BJ (cell line): ENCODE results near the gene ATXN1. TPM values are rescaled to one million over a fixed set of nuclear protein-coding genes. Genes with fewer than 3 reads are reported as not detected.

Experiments
- CTCF ChIA-PET: fragments of 350-600 bp; formaldehyde crosslinking; extraction: SDS; loops from one replicate; lab custom pipeline; 2021; ENCODE audit warnings: antibody characterized with exemption, inconsistent platforms; lab: Yijun Ruan, JAX
- POLR2A ChIA-PET: fragments of 300-600 bp; sonication (Branson Sonifier 250); formaldehyde crosslinking; extraction: SDS; loops from one replicate; lab custom pipeline; 2021; ENCODE audit warnings: antibody characterized with exemption; lab: Charles Lee
- DNase-seq: peaks from one replicate; pipeline ENCODE4 v3.0.0-alpha.2; 2011; ENCODE audit warnings: low read depth
- H3K27me3 ChIP-seq: 2 replicates; pipeline ENCODE4 v1.6.0; 2011; ENCODE audit warnings: low read length; ENCODE audit not compliant: control insufficient read depth, insufficient read depth
- H3K36me3 ChIP-seq: 2 replicates; pipeline ENCODE4 v1.5.1; 2011; ENCODE audit warnings: low read length; ENCODE audit not compliant: control insufficient read depth, insufficient read depth
- H3K4me3 ChIP-seq: 2 replicates; pipeline ENCODE4 v1.5.1; 2011; ENCODE audit warnings: low read depth, mild to moderate bottlenecking, control low read depth, low read length
- CTCF ChIP-seq: IDR thresholded peaks from 2 replicates; pipeline ENCODE4 v1.5.1; 2011; ENCODE audit warnings: low read depth, mild to moderate bottlenecking, control low read depth, inconsistent platforms, low read length, moderate library complexity; ENCODE audit not compliant: insufficient read depth
- polyA plus RNA-seq: library from polyadenylated mRNA; depleted of rRNA; stranded (reverse); fragments of >200 nt; gene quantifications from 2 replicates; pipeline ENCODE4 v1.2.3, GENCODE V29; 2011

The ATXN1 gene
- polyA plus RNA-seq, 1 experiment, result 60.2 TPM

GRCh38 chr6:16568128-16568527, 193.1 kb downstream of the ATXN1 start:
- ChIA-PET POLR2A (no interaction called here), CTCF (interaction anchor here (0.7 kb wide), 2 partner anchors 50 to 1415 kb away, joined by 3 read pairs; no protein-coding TSS in a partner anchor)
- no peaks in the 10 kb centered on the region for H3K27me3 ChIP-seq
- no peak for TF ChIP-seq CTCF
- DNase-seq, result no peak
- H3K4me3 ChIP-seq, result no peak overlapping the region
- H3K36me3 ChIP-seq, result no peaks in the 10 kb centered on the region

- no peaks in the 10 kb centered on the region; the same call in 1 of the 2 replicates for H3K36me3 ChIP-seq
- CTCF ChIA-PET, result no interaction called here
- POLR2A ChIA-PET, result no interaction called here
- H3K4me3 ChIP-seq, result no peak overlapping the region
- H3K27me3 ChIP-seq, result no peaks in the 10 kb centered on the region
- no peak for DNase-seq
- no peak for TF ChIP-seq CTCF
Measured at GRCh38 chr6:16567071-16567470, 194.2 kb downstream of the ATXN1 start.

GRCh38 chr6:16564436-16564835, 196.8 kb downstream of the ATXN1 start:
- Histone ChIP-seq H3K4me3 (no peak overlapping the region), H3K36me3 (no peaks in the 10 kb centered on the region; the same call in 1 of the 2 replicates), H3K27me3 (no peaks in the 10 kb centered on the region)
- no peak for DNase-seq
- POLR2A ChIA-PET, result no interaction called here
- CTCF ChIA-PET, result interaction anchor here (1.0 kb wide), 1 partner anchor 199 kb away, joined by 3 read pairs; no protein-coding TSS in a partner anchor
- TF ChIP-seq CTCF, result no peak

- Histone ChIP-seq H3K36me3 (no peaks in the 10 kb centered on the region; the same call in 1 of the 2 replicates), H3K4me3 (no peak overlapping the region), H3K27me3 (no peaks in the 10 kb centered on the region)
- TF ChIP-seq CTCF, result no peak
- ChIA-PET POLR2A (no interaction called here), CTCF (interaction anchor here (1.0 kb wide), 1 partner anchor 200 kb away, joined by 3 read pairs; no protein-coding TSS in a partner anchor)
- DNase-seq, result no peak
Measured at GRCh38 chr6:16563628-16564240, 197.5 kb downstream of the ATXN1 start.

- ChIA-PET CTCF (no interaction called here), POLR2A (no interaction called here)
- TF ChIP-seq CTCF, result no peak
- no peak overlapping the region for H3K4me3 ChIP-seq
- DNase-seq, result no peak
- H3K27me3 ChIP-seq, result no peaks in the 10 kb centered on the region
- no peaks in the 10 kb centered on the region; the same call in 1 of the 2 replicates for H3K36me3 ChIP-seq
Measured at GRCh38 chr6:16562498-16562897, 198.8 kb downstream of the ATXN1 start.
